Stimulated activated CD4-positive, alpha-beta T cell treated with anti-CD3 and anti-CD28 coated beads, Interleukin-15, amount 100 ng/mL, for 1 hour (primary cell): ENCODE data around the gene ATP10A.

Experiments
- DNase-seq, 2 donors: peaks; one replicate each; pipeline ENCODE4 v3.0.0-alpha.2; 2020; ENCODE audit warnings: low read depth in 1 of 2, low spot score in 1 of 2

Gene ATP10A

GRCh38 chr15:25727116-25727515, 136.0 kb downstream of the ATP10A start:
- DNase-seq = no peak

- DNase-seq = no peak
Measured at GRCh38 chr15:25725758-25726157, 137.4 kb downstream of the ATP10A start.

GRCh38 chr15:25724899-25725298, 138.2 kb downstream of the ATP10A start:
- no peak for DNase-seq

- DNase-seq = no peak
Measured at GRCh38 chr15:25721605-25721955, 141.5 kb downstream of the ATP10A start.

DNA sequence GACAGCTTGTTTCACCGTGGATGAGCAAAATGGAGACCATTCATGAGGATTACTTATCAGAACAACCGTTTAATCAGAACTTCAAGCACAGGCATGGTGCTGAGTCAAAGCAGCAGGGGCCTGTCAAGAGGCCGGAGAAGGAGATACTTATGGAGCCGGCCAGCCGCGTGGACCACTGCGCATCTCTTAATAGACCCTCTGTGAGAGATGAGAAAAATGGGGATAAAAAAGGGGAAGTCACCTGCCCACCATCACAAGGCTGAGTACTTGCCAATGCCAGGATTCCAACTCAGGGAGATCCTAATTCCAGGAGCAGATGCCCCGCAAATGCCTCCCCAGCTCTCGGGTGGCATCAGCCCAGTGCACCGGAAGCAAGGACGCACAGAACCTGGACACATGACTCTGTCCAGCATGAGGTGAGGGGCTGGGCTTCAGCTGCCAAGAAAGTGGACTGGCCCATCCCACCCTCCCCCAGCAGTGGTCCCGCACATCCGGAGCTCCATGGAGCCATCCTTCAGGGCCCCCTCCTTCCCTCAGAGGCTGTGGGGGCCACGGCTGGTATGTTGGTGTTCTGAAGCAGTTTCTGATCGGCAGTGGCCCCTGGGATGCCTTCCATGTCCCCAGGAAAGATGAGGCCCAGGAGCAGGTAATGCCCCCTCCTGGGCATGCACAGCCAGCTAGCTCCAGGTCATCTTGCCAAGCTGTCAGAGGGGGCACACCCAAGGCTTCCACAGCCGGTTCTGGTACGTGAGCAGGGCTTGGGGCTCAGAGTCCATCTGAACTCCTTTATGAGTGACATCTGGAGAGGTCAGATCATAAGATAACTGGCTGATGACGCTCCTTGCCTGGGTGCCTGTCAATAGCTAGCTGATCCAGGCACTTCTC, 143.8 kb downstream of the ATP10A start:
- DNase-seq = no peak

DNA sequence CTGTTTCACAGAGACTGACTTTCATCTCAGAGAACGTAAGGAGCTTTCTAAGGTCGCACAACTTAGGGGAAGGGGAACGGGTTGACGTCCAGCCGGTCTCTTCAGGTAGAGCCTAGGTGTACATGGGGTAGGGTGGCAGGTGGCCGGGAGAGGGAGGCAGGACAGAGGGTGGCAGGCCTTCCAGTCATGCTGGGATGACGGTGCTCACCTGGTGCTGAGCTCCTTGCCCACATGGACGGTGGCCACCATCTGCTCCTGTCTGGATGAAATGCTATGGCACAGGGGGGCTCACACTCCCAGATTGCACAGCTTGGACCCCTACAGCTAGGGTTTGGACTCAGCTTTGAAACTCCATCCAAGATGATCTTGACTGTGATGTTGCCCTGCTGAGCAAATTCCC, 144.5 kb downstream of the ATP10A start:
- DNase-seq = no peak

DNA sequence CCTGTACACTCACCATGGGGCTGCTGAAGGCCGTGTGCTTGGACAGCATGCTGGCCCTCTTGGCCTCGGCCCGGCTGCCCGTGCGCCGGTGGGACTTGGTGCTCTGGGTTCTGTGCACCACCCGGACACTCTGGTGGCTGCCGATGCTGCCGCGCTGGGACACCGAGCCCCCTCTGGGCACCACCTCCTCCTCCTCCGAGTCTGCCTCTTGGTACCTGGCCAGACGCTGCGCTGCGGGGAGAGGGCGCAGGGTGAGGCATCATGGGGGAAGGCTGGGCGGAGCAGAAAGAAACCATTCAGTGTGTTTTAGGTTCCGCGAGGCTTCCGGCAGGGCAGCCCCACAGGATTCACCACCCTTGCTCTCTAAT, 145.0 kb downstream of the ATP10A start:
- no peak for DNase-seq

DNA sequence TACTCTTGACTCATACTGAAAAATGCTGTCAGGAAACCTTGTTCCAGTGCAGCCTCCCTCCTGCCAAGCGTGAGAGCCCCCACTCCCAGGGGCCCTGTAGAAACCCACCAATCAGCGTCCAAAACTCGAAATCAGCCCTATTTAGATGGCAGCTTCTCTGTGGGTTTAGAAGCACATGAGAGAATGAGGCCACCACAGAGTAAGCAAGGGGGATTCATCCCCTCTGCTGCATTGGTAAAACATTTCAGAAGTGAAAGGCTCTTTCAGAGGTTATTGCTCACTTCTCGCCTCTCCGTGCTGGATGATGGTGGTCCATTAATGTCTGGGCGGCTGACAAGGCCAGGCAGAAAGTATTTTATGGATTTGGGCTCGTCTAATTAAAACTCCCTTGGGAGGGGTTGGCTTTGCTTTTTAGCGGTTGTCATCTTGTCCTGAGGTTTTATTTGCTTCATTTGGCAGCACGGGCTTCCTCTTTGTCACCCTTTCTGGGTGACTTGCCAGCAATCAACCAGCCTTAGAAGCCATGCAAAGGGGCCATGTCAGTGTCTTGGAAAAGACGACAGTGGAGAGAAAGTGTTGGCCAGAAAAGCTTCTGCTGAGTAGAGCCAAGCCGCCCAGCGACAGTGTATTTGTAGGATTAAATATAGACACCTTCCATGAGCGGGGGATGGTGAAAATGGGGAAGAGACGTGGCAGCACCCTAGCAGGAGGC, 145.5 kb downstream of the ATP10A start:
- no peak for DNase-seq

DNA sequence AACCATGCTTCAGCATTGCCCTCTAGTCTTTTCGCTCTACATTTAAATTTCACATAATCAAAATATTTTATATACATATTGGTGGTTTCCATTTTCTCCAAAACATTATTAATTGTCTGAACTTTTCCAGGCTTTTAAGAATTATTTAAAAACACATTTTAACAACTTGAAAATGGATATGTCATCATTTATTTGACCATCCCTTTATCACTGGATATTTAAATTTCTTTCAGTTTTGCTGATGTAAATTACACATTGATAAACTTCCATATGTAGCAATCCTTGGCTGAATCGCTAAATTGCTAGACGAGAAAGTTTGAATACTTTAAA, 146.0 kb downstream of the ATP10A start:
- DNase-seq = no peak

- DNase-seq = no peak
Measured at GRCh38 chr15:25716414-25717126, 146.6 kb downstream of the ATP10A start.

DNA sequence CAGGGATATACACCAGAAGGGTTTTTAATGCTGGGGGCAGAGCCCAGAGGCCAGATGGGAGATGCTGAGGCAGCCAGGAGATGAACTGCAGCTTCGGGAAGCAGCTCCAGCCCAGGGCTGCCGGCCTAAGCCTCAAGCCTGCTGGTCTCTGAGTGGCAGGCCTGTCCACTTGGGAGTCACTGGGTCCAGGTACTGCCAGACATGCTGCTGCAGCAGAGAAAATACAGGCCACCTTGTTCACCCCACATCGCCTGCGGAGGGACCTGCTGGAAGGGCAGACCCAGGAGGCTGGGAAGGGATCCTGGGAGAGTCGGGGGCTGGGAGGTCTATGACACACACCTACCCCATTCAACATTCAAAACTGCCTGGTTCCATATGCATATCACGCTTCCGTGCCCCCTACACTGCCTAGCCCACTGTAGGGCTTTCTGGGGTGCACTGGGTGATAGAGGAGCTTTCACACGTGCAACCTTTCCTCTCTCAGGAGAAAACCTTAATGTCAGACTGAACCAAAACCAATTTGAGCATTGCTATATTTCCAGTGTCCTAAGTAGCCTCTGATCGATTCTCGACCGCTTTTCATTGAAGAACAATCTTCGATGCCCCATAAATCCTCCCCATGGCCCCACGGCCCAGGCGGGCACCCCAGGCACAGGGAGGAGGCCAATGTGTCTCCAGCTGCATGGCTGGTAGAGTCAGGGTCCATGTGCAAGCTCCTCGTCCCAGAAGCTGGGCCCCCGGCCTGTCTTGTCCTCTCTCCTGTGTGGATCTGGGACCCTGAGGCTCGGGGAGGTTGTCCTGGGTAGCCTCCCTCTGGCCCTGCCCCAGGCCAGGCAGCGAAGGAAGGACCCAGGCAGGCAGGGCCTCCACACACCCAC, 147.4 kb downstream of the ATP10A start:
- DNase-seq = no peak

DNA sequence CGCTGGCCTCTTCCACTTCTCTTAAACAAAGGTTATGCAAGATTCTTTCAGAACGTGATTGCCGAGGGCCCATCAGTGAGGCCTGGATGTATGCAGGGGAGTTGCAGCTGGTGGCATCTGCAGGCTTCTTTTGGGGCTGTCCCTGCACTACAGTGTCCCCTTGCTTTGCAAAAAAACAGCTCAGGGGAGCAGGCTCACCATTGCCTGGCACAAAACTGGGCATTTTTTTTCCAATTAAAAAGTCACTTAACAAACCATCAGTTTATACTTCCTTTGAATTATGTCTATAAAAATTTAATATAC, 148.6 kb downstream of the ATP10A start:
- no peak for DNase-seq

DNA sequence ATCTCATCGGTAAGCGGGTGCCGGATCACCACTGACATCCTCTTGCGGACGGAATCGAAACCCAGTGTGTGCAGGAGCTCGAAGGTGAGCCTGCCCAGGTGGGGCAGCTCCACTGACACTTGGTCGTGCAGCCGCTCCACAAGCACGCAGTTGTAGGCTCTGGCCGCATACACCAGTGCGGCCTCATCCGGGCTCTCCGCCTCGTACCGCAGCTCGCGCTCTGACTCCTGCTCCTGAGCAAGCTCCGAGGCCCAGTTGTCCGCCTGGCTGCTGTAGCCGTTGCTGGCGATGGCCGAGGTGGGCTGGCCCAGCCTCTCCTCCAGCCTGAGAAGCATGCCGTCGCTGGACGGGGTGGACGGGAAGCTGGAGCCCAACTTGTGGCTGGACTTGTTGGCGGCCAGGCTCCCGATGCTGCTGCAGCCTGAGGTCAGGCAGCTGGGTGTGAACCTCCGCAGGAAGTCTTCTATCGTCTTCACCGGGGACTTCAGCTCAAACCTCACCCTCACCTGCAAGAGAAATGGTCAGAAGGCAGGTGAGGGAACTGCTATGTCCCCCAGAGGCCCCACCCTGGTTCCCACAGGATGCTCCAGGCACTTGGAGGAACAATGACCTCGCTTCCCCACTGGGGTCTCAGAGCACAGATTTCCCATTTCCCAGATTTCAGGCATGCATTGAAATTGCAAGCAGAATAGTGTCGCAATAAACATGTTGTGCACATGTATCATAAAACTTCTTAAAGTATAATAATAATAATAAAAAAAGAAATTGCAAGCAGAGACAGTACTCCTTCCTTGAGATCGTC, 149.2 kb downstream of the ATP10A start:
- DNase-seq = no peak

DNA sequence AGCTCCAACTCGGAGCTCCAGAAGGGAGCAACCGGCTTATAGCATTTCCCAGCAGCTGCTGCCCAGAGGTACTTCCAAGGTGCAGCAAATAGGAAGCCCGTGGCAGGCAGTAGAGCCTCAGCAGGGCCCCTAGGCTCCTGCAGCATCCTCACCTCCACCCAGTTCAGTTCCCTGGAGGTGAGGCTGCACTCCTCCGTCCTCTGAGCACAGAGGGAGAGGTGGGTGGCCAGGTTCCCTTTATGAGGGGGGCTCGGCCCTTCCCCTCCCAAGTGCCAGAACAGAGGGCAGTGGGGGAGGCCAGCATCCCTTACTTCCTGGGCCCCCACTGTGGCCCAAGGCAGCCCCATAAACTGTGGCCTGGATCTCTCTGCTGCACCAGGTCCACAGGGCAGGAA, 150.2 kb downstream of the ATP10A start:
- DNase-seq = no peak

GRCh38 chr15:25712192-25712960, 150.8 kb downstream of the ATP10A start:
- no peak for DNase-seq

DNA sequence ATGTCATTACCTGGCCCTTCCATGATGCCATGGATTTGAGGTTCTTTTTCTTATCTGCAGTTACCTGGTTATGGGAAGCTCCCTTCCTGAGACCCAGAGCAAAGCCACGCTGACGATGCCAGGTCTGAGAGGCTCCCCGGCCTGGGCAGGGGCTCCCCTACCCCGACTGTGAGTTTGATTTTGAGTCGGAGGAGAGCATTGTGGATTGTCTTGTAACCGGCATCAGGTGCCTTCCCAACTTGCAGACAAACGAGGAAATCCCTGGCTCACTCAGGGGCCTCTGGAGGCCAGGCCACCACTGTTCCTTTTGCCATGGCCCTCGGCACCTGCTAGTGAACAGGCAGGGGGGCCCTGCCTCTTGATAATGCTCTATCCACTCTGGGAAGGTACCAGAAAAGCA, 151.4 kb downstream of the ATP10A start:
- DNase-seq = no peak

DNA sequence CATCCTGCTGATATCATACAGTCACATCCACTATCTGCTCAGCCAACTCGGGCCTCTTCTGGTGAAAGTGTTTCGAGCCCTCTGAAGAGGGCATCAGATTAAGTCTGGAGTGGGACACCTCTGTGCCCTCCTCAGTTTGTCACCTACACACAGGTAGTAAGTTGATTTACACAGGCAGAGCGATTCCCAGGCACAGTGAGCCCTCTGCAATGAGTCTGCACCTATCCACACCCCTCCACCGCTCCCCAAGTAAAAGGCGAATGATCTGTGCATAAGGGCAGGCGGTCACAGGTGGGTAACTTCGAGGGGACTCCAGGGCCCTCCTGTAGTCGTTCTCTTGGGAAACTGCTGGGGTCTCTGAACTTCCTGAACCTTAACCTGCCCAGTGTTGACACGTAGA, 152.0 kb downstream of the ATP10A start:
- DNase-seq = no peak

- peak in 1 of 2 donors; percentile 46 for DNase-seq
Measured at GRCh38 chr15:25710184-25710583, 152.9 kb downstream of the ATP10A start.

- DNase-seq = no peak
Measured at GRCh38 chr15:25709437-25710159, 153.5 kb downstream of the ATP10A start.
